ENCODE measurements around the gene ATG4D.

Gene ATG4D

DNA sequence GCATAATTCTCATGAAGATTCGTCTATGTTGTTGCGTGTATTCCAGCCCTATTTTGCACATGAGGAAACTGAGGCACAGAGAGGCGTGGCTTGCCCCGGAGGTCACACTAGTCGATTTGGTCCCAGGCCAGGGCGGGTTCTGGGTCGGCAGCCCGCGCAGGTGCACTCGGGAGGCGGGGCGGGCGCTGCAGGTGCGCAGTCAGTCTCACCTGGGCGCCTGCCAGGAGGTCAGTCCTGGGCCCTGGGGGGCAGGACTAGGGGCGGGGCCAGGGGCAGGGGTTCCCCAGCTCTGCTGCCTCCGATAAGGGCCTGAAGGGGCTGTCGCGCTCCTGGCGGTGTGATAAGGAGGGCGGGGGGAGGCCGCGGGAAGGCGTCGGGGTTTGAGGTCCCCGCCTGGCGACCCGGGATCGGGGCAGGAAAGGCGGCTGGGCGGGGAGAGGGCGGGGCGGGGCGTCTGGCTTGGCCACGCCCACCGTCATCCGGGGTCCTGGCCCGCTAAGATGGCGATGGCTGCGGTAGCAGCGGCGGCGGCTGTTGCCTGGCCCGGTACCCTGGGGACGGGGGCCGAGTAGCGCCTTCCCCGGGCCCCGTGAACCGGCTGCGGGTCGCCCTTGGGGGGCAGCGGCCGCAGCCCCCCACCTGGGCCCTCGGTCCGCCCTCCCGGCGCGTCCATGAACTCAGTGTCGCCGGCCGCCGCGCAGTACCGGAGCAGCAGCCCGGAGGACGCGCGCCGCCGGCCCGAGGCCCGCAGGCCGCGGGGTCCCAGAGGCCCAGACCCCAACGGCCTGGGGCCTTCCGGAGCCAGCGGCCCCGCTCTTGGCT is at the start of gene ATG4D:
TSS of gene ATG4D (plus strand) at position 485 of the 822 bp plus-strand sequence. CDS start at position 672, 187 bp downstream.
- peak within 1 kb of the TSS; percentile 89 for H3K4me3 Mint-ChIP-seq

DNA sequence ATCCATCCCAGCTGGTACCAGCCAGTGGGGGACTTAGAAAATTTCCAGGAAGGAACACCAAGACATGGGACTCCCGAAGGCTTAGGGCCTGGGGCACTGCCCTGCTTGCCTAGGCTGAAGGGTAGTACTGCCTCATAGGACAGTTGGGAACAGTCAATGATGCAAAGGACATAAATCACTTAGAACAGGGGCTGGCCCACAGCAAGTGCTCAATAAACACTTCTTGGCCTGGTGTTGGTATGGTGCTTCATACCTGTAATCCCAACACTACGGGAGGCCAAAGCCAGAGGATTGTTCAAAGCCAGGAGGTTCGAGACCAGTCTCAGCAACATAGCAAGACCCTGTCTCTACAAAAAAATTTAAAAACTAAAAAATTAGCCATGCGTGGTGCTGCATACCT is 46.3 kb upstream of the ATG4D start:
- Mint-ChIP-seq H3K9me3 (no peaks in the 10 kb centered on the region), H3K27ac (peak overlapping the region; percentile 80), H3K4me3 (no peak overlapping the region), H3K27me3 (ENCODE audit: low read depth) (no peaks in the 10 kb centered on the region), H3K4me1 (ENCODE audit: low read depth) (peaks cover 29% of the 10 kb centered on the region), H3K36me3 (ENCODE audit: low read depth) (peaks cover 26% of the 10 kb centered on the region)

More for the DNA sequence above, at the start of gene ATG4D:
- Mint-ChIP-seq H3K4me1 (ENCODE audit: low read depth) (peaks cover 10% of the 10 kb centered on the region), H3K27me3 (ENCODE audit: low read depth) (peaks cover 20% of the 10 kb centered on the region), H3K27ac (peak within 1 kb of the TSS; percentile 80), H3K36me3 (ENCODE audit: low read depth) (peaks cover 3% of the 10 kb centered on the region), H3K9me3 (no peaks in the 10 kb centered on the region)

DNA sequence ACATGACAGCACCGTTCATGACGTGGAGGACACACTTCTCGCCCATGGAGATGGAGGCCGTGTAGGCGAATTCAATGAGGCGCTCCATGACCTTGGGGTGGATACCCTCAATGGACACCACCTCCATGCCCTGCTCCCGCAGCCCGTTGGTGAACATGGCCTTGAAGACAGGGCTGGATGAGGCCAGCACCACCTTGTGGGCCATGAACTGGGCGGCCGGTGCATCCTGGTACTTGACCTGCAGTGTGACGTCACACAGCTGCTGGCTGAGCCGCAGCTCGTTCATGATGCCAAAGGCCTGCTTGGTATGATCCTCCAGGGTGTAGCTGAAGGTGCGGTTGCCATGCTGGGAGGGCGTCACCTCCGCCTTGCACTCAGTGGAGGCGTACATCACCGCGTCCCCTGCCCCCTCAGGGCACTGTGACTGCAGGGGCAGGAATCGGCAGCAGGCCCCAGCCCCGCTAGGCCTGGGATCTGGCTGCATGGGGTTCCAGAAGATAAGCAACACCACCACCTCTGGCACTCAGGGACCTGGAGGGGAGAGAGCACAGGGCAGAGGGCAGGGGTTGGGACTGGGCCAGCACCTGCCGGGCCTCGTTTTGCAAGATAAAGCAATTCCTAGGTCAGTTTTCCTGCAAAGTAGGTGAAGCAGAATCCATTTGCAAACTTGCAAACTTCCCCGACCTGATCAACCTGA is 44.0 kb upstream of the ATG4D start:
- no peaks in the 10 kb centered on the region for H3K27me3 Mint-ChIP-seq (ENCODE audit: low read depth)
- H3K4me3 Mint-ChIP-seq = peak overlapping the region; percentile 70
- peaks cover 22% of the 10 kb centered on the region for H3K36me3 Mint-ChIP-seq (ENCODE audit: low read depth)
- H3K9me3 Mint-ChIP-seq = no peaks in the 10 kb centered on the region
- H3K4me1 Mint-ChIP-seq (ENCODE audit: low read depth) = peaks cover 32% of the 10 kb centered on the region
- H3K27ac Mint-ChIP-seq = peak overlapping the region; percentile 94

DNA sequence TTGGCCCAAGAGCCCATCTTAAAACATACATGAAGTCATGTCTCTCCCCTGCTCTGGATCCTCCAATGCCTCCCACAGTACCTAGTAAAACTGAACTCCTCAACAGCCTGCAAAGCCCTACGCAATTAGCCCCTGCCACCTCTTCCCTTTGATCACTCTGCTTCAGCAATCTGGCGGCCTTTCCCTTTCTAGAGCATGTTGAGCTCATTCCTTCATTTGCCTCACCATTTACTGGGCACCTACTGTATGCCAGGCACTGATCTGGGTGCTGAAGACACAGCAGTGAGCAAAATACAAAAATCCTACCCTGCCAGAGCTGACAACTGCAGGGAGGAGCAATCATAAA is 43.5 kb upstream of the ATG4D start:
- H3K4me1 Mint-ChIP-seq (ENCODE audit: low read depth) = peaks cover 32% of the 10 kb centered on the region
- peak overlapping the region; percentile 67 for H3K27ac Mint-ChIP-seq
- H3K27me3 Mint-ChIP-seq (ENCODE audit: low read depth) = no peaks in the 10 kb centered on the region
- H3K4me3 Mint-ChIP-seq = peak overlapping the region; percentile 70
- no peaks in the 10 kb centered on the region for H3K9me3 Mint-ChIP-seq
- H3K36me3 Mint-ChIP-seq (ENCODE audit: low read depth) = peaks cover 22% of the 10 kb centered on the region

DNA sequence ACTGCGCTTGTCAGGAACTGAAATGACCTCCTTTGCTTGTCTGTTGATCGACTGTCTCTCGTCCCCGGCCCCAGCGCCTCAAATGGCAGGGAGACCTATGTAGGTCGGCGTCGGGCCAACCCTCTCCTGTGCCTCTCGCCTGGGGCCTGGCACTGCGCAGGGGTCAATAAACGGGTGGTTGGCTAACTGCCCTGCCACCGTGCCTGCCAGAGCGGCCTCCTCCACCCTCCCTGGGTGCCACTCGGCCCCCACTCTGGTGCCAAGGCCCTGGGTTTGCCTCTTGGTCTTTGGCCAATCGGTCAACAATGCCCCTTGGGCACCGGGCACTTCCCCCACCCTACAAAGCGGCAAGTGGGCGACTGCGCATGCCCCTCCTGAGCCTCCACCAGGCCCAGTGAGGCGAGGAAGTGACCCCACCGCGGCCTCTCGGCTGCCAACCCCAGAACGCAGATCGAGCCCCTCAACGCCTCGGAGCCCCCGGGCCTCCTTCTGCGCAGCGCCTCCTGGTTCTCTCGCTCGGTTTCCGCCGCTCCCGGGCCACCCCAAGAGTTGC is 41.7 kb upstream of the ATG4D start:
- H3K4me3 Mint-ChIP-seq = peak overlapping the region; percentile 90
- H3K27ac Mint-ChIP-seq = peak overlapping the region; percentile 91
- no peaks in the 10 kb centered on the region for H3K9me3 Mint-ChIP-seq
- no peaks in the 10 kb centered on the region for H3K27me3 Mint-ChIP-seq (ENCODE audit: low read depth)
- peaks cover 37% of the 10 kb centered on the region for H3K4me1 Mint-ChIP-seq (ENCODE audit: low read depth)
- H3K36me3 Mint-ChIP-seq (ENCODE audit: low read depth) = peaks cover 18% of the 10 kb centered on the region

DNA sequence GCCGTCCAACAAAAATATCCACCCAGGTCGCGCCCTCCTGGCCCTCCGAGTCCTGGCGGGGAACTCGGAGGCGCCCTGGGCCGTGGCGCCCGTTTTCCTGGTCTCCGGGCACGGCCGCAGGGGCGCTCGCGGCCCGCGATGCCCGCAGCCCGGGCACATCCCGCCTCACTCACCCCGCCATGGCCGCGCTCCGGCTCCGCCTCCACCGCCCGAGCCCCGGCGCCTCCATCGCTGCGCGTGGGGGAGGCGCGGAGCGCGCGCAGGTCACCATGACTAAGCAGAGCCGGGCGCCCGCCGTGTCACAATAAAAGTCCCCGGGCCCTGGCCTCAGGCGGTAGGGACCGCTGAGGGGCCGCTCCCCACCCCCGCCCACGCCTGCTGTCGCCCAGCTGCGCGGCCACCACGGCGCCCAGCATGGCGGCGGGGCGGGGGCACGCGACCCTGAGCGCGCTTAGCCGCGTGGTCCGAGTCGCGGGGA is 41.1 kb upstream of the ATG4D start:
- Mint-ChIP-seq H3K9me3 (no peaks in the 10 kb centered on the region), H3K4me1 (ENCODE audit: low read depth) (peaks cover 33% of the 10 kb centered on the region), H3K36me3 (ENCODE audit: low read depth) (peaks cover 15% of the 10 kb centered on the region), H3K27ac (peak overlapping the region; percentile 91), H3K4me3 (peak overlapping the region; percentile 90), H3K27me3 (ENCODE audit: low read depth) (no peaks in the 10 kb centered on the region)

DNA sequence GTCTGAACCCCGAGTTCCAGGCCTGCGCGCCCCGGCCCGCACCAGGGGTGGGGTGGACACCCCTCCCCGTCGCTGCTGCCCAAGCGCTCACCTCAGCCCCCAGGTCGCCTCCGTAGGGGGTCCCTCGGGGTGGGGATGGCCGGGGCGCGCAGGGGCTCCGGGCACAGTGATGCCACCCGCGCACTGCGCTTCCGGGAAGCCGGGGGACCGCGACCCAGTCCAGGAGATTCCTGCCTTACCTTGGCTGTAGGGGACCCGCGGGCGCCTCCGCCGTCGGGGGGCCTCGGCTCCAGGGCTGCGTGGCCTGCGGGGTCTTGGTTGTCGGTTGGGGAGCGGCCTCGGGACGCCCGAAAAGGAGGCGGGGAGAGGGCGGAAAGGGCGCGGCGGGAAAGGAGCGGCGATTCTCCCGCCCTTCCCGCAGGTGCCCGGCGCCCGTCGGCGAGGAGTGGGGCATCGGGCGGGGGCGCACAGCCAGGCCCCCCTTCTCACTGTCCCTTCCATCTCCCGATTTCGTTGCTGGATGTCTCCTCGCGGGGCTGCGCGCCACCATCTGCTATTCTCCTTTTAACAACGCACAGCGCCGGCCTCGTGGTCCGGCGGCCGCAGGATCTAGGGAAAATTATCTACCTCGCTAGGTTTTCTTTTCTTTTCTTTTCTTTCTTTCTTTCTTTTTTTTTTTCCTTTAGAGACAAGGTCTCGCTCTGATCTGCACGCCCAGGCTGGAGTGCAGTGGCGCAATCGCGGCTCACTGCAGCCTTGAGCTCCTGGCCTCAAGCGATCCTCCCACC is 40.5 kb upstream of the ATG4D start, which contains the start of gene KEAP1:
TSS of gene KEAP1 (minus strand) at position 355 of the 788 bp plus-strand sequence. CDS start 3,323 bp downstream, outside the sequence.
- Mint-ChIP-seq H3K4me3 (peak within 1 kb of the TSS; percentile 94), H3K4me1 (ENCODE audit: low read depth) (peaks cover 32% of the 10 kb centered on the region), H3K9me3 (no peaks in the 10 kb centered on the region), H3K27me3 (ENCODE audit: low read depth) (no peaks in the 10 kb centered on the region), H3K36me3 (ENCODE audit: low read depth) (peaks cover 14% of the 10 kb centered on the region), H3K27ac (peak within 1 kb of the TSS; percentile 98)

DNA sequence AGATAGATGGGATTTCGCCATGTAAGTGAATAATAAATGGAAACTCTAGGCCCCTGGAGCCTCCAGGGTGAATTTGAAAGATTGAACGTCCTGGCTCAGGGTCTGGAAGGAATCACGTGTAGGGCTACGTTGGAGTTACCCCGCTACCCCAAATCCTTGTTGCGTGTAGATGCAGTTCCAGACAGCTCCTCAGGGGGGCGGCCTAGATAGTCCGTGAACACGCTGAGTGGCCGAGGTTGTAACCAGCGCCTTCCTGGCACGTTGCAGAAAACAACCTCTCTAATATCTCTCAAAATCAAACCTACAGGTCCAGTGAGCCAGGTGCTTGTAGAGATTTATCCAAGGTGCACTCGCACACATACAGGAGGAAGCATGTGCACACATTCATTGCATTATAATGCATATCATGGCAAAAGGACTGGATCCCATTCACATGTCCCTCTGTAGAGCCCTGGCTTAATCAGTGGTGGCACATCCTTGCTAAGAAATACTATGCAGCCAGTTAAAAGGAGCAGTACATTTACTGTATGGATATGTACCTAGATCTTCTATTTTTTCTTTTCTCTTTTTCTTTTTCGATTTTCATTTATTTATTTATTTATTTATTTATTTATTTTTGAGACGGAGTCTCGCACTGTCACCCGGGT is 38.0 kb upstream of the ATG4D start:
- Mint-ChIP-seq H3K27me3 (ENCODE audit: low read depth) (no peaks in the 10 kb centered on the region), H3K36me3 (ENCODE audit: low read depth) (peaks cover 2% of the 10 kb centered on the region), H3K4me1 (ENCODE audit: low read depth) (peaks cover 25% of the 10 kb centered on the region), H3K4me3 (peak overlapping the region; percentile 32), H3K27ac (peak overlapping the region; percentile 70), H3K9me3 (no peaks in the 10 kb centered on the region)

DNA sequence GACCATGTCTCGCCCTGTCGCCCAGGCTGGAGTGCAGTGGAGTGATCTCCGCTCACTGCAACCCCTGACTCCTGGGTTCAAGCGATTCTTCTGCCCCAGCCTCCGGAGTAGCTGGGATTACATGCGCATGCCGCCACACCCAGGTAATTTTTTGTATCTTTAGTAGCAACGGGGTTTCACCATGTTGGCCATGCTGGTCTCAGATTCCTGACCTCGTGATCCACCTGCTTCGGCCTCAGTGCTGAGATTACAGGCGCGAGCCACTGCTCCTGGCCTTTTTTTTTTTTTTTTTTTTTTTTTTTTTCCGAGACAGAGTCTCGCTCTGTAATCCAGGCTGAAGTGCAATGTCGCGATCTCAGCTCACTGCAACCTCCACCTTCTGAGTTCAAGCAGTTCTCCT is 35.7 kb upstream of the ATG4D start:
- H3K27ac Mint-ChIP-seq = no peak overlapping the region
- H3K4me3 Mint-ChIP-seq = no peak overlapping the region
- H3K36me3 Mint-ChIP-seq (ENCODE audit: low read depth) = no peaks in the 10 kb centered on the region

DNA sequence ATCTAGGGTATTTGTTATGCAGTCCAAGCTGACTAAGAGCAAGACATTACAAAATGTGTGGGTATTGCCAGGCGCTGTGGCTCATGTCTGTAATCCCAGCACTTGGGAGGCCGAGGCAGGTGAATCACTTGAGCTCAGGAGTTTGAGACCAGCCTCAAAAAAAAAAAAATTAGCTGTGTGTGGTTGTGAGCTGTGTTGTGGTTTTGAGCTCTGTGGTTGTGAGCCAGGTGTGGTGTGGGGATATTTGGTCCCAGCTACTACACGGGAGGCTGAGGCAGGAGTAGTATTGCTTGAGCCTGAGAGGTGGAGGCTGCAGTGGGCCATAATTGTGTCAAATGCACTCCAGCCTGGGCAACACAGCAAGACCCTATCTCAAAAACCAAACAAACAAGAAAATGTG is 35.0 kb upstream of the ATG4D start:
- no peak overlapping the region for H3K4me3 Mint-ChIP-seq
- H3K9me3 Mint-ChIP-seq = no peaks in the 10 kb centered on the region
- H3K27ac Mint-ChIP-seq = no peak overlapping the region
- peaks cover 18% of the 10 kb centered on the region for H3K27me3 Mint-ChIP-seq (ENCODE audit: low read depth)
- no peaks in the 10 kb centered on the region for H3K36me3 Mint-ChIP-seq (ENCODE audit: low read depth)
- peaks cover 16% of the 10 kb centered on the region for H3K4me1 Mint-ChIP-seq (ENCODE audit: low read depth)

More for the DNA sequence above, 35.7 kb upstream of the ATG4D start:
- peaks cover 18% of the 10 kb centered on the region for H3K4me1 Mint-ChIP-seq (ENCODE audit: low read depth)
- H3K27me3 Mint-ChIP-seq (ENCODE audit: low read depth) = peaks cover 11% of the 10 kb centered on the region
- no peaks in the 10 kb centered on the region for H3K9me3 Mint-ChIP-seq

DNA sequence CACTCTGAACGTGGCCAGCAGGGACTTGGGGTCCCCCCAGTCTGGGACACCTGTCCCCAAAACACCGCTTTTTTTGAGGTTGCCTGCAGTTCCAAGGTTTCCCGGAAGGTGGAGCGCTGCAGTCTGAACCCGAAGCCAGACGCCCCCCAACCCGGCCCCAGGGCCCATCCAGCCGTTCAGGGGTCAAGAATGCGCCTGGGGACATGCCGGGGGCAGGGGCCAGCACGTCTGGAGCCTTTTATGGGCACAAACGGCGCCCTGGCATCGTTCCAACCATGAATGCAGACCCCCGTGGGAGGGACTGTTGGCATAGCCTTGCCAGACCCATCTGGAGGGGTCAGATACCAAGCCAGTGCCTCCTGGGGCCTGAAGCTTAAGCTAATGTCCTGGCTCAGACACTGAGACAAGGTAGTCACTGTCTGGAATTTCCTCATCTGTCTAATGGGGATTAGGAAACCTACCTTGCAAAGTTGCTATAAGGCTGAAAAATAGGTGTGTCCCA is 33.4 kb upstream of the ATG4D start:
- Mint-ChIP-seq H3K27ac (no peak overlapping the region), H3K4me1 (ENCODE audit: low read depth) (peaks cover 16% of the 10 kb centered on the region), H3K9me3 (no peaks in the 10 kb centered on the region), H3K27me3 (ENCODE audit: low read depth) (peaks cover 34% of the 10 kb centered on the region), H3K4me3 (no peak overlapping the region), H3K36me3 (ENCODE audit: low read depth) (no peaks in the 10 kb centered on the region)

DNA sequence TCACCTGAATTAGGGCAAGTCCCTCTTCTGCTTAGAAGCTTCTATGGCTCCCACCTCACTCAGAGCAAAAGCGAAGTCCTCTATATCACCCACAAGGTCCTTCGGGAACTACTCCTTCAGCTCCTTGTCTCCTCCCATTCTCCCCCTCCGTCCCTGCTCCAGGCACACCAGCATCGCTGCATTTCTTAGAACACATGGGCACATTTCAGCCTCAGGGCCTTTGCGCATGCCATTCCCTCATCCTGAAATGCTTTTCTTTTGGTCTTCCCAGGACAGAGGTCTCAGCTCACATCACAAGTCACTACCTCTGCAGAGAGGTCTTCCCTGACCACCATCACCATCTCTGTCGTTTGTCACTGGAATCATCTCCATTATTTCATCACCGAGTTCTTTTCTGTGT is 30.5 kb upstream of the ATG4D start:
- Mint-ChIP-seq H3K36me3 (ENCODE audit: low read depth) (no peaks in the 10 kb centered on the region), H3K4me1 (ENCODE audit: low read depth) (peaks cover 17% of the 10 kb centered on the region), H3K27ac (no peak overlapping the region), H3K4me3 (no peak overlapping the region), H3K27me3 (ENCODE audit: low read depth) (peaks cover 53% of the 10 kb centered on the region), H3K9me3 (no peaks in the 10 kb centered on the region)

DNA sequence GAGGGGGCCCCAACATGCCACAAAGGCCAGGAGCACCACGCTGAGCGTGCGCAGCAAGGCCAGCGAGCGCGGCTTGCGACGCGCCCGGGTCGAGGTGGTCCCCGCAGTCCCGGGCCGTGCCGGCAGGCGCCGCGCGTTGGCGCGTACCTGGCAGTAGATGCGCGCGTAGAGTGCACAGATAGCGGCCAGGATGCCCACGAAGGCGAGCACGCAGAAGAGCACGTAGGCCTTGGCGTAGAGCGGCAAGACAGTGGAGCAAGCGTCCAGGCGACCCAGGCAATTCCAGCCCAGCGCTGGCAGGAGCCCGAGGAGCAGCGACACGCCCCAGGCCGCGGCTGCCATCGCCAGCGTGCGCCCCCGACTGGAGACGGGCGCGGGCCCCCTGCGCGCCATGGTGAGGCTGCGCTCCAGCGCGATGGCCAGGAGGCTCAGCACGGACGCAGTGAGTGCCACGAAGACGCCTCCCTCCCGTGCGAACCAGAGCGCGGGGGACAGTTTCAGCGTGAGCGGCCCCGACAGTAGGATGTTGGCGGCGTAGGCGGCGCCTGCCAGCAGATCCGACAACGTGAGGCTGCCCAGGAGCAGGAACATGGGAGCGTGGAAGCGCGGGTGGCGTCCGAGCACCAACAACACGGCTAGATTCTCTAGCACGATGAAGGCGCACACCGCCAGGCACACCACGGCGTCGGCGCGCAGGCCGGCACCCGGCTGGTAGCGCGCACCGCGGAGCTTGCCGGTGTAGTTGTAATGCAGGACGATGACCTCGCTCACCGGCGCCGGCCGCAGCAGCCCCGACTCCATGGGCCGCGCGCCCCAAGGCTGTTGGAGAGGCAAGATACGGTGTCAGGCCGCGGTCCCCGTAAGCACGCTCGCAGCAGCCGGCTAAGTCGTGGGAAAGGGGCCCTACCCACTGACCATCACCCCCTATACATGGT is 29.2 kb upstream of the ATG4D start:
- Mint-ChIP-seq H3K9me3 (no peaks in the 10 kb centered on the region), H3K4me3 (no peak overlapping the region), H3K36me3 (ENCODE audit: low read depth) (peaks cover 3% of the 10 kb centered on the region), H3K27me3 (ENCODE audit: low read depth) (peaks cover 66% of the 10 kb centered on the region), H3K4me1 (ENCODE audit: low read depth) (peaks cover 21% of the 10 kb centered on the region), H3K27ac (no peak overlapping the region)
